Liver (tissue), 9 donors: Measurements from ENCODE around the gene MIEF2. TPM values are rescaled to one million over a fixed set of nuclear protein-coding genes. Genes with fewer than 3 reads are reported as not detected.
A peak's percentile ranks its signal among the peaks of the same experiment; 100 is the strongest.

Experiments
- DNase-seq: peaks from one replicate; pipeline ENCODE4 v3.0.0-alpha.2; 2017; ENCODE audit warnings: low spot score
- H3K27ac ChIP-seq, 2 donors: one replicate each; pipeline ENCODE4 v1.7.0; 2013; ENCODE audit warnings: inconsistent platforms in 2 of 2, low read length in 2 of 2, control low read depth in 1 of 2, low read depth in 1 of 2, mild to moderate bottlenecking in 1 of 2
- H3K27me3 ChIP-seq, 4 donors: one replicate each; pipeline versions ENCODE4 v1.6.1 to v1.7.0; 2013; ENCODE audit warnings: low read length in 3 of 4, inconsistent platforms in 1 of 4, mild to moderate bottlenecking in 1 of 4, moderate library complexity in 1 of 4; ENCODE audit not compliant: control insufficient read depth in 4 of 4, insufficient read depth in 4 of 4
- H3K36me3 ChIP-seq, 4 donors: one replicate each; pipeline versions ENCODE4 v1.6.1 to v1.7.0; 2013; ENCODE audit warnings: low read length in 3 of 4, mild to moderate bottlenecking in 3 of 4, low read depth in 1 of 4, moderate library complexity in 1 of 4; ENCODE audit not compliant: control insufficient read depth in 4 of 4, insufficient read depth in 3 of 4
- H3K4me1 ChIP-seq, 4 donors: one replicate each; pipeline versions ENCODE4 v1.6.1 to v1.7.0; 2013; ENCODE audit warnings: low read length in 3 of 4, mild to moderate bottlenecking in 3 of 4, moderate library complexity in 1 of 4; ENCODE audit not compliant: control insufficient read depth in 4 of 4, insufficient read depth in 4 of 4
- H3K4me3 ChIP-seq, 3 donors: one replicate each; pipeline versions ENCODE4 v1.6.1 to v1.7.0; 2013; ENCODE audit warnings: low read length in 3 of 3, control low read depth in 1 of 3, low read depth in 1 of 3, mild to moderate bottlenecking in 1 of 3
- H3K9ac ChIP-seq, 2 donors: one replicate each; pipeline ENCODE4 v1.7.0; 2013; ENCODE audit warnings: low read length in 2 of 2, mild to moderate bottlenecking in 2 of 2, moderate library complexity in 2 of 2, control low read depth in 1 of 2, low read depth in 1 of 2
- H3K9me3 ChIP-seq, 4 donors: one replicate each; pipeline versions ENCODE4 v1.6.1 to v1.7.0; 2013; ENCODE audit warnings: low read length in 3 of 4; ENCODE audit not compliant: control insufficient read depth in 4 of 4
- ATF3 ChIP-seq: IDR thresholded peaks from 2 replicates; pipeline ENCODE4 v1.6.1; 2016; ENCODE audit warnings: antibody characterized with exemption
- FOXA1 ChIP-seq: IDR thresholded peaks from 2 replicates; pipeline ENCODE4 v1.6.1; 2016; ENCODE audit warnings: antibody characterized with exemption
- FOXA2 ChIP-seq: IDR thresholded peaks from 2 replicates; pipeline ENCODE4 v1.6.1; 2016; ENCODE audit warnings: antibody characterized with exemption
- GABPA ChIP-seq, 2 donors: IDR thresholded peaks in 1 of 2; conservative IDR thresholded peaks in 1 of 2; 2 replicates each; pipeline ENCODE4 v1.6.1; 2016; ENCODE audit warnings: antibody characterized with exemption in 2 of 2, mild to moderate bottlenecking in 1 of 2, moderate library complexity in 1 of 2
- HNF4A ChIP-seq, 2 donors: conservative IDR thresholded peaks; 2 replicates each; pipeline ENCODE4 v1.6.1; 2016; ENCODE audit warnings: antibody characterized with exemption in 2 of 2, mild to moderate bottlenecking in 2 of 2
- NR2F2 ChIP-seq: IDR thresholded peaks from 2 replicates; pipeline ENCODE4 v1.6.1; 2016; ENCODE audit warnings: antibody characterized with exemption
- REST ChIP-seq: IDR thresholded peaks from 2 replicates; pipeline ENCODE4 v1.6.1; 2016; ENCODE audit warnings: antibody characterized with exemption, mild to moderate bottlenecking
- RXRA ChIP-seq, 2 donors: IDR thresholded peaks; 2 replicates each; pipeline ENCODE4 v1.6.1; 2017 to 2018; ENCODE audit warnings: antibody characterized with exemption in 2 of 2, mild to moderate bottlenecking in 1 of 2
- SP1 ChIP-seq: IDR thresholded peaks from 2 replicates; pipeline ENCODE4 v1.6.1; 2018; ENCODE audit warnings: antibody characterized with exemption, mild to moderate bottlenecking
- TAF1 ChIP-seq: conservative IDR thresholded peaks from 2 replicates; pipeline ENCODE4 v1.6.1; 2016; ENCODE audit warnings: antibody characterized with exemption, mild to moderate bottlenecking
- ZBTB33 ChIP-seq: IDR thresholded peaks from 2 replicates; pipeline ENCODE4 v1.6.1; 2016; ENCODE audit warnings: antibody characterized with exemption
- WGBS: extraction: QIAGEN DNeasy Blood & Tissue Kit; methylation state at CpG from one replicate; pipeline ENCODE4 v1.1.7; 2013; 5-methylcytosine and 5-hydroxymethylcytosine counted together
- polyA plus RNA-seq, 2 donors: library from polyadenylated mRNA; stranded (reverse) in 1 of 2; unstranded in 1 of 2; fragments of 200-250 nt in 1 of 2; fragments of >200 nt in 1 of 2; fragmentation: Nextera tagmentation in 1 of 2; extraction: Ambion mirVana in 1 of 2; gene quantifications; one replicate each; pipeline versions ENCODE4 v1.2.1 to v1.2.3, GENCODE V29; 2013 to 2015
- total RNA-seq, 2 donors: library from RNA; depleted of rRNA; stranded (reverse); fragments of >200 nt; gene quantifications; one replicate each; pipeline ENCODE4 v1.2.3, GENCODE V29; 2014
- donor health status: healthy.
- donor health status: healthy.
- donor health status: healthy.
- donor health status: healthy.
- donor health status: healthy.

MIEF2 gene
- total and polyA plus RNA-seq, 4 donors: 4.1 to 11.1 (median 6.6) TPM

GRCh38 chr17:18224387-18225120, 35.9 kb upstream of the MIEF2 start:
- H3K9me3 ChIP-seq: no peaks in the 10 kb centered on the region
- peak; percentile 54 for DNase-seq
- TF ChIP-seq FOXA2 (no peak), ZBTB33 (no peak), NR2F2 (peak; percentile 17), SP1 (no peak)
- peaks cover 0 to 15% (median 6%) of the 10 kb centered on the region in 4 donors for H3K4me1 ChIP-seq
- H3K9ac ChIP-seq: no peak overlapping the region
- 58% methylated on average over 23 of the region's 23 CpGs for WGBS
- no peaks in the 10 kb centered on the region for H3K27me3 ChIP-seq
- no peaks in the 10 kb centered on the region for H3K36me3 ChIP-seq
- H3K27ac ChIP-seq: no peak overlapping the region
- H3K4me3 ChIP-seq: no peak overlapping the region

- H3K36me3 ChIP-seq: no peaks in the 10 kb centered on the region
- H3K27ac ChIP-seq: no peak within 1 kb of the TSS
- no peak within 1 kb of the TSS for H3K9ac ChIP-seq
- no peak for TF ChIP-seq ATF3
- no peak for TF ChIP-seq FOXA1
- no peak for TF ChIP-seq RXRA (IDR thresholded peaks at IDR 0.05)
- TF ChIP-seq FOXA2: no peak
- no peak for TF ChIP-seq GABPA (IDR thresholded peaks at IDR 0.05 in 1 of 2, conservative IDR thresholded peaks at IDR 0.05 in 1 of 2)
- TF ChIP-seq REST: no peak
- TF ChIP-seq HNF4A (conservative IDR thresholded peaks at IDR 0.05): no peak
- TF ChIP-seq NR2F2: no peak
- no peak for TF ChIP-seq TAF1
- TF ChIP-seq SP1: no peak
- H3K9me3 ChIP-seq: no peaks in the 10 kb centered on the region
- peaks cover 0 to 15% (median 6%) of the 10 kb centered on the region in 4 donors for H3K4me1 ChIP-seq
- peak; percentile 95 for DNase-seq
- H3K4me3 ChIP-seq: peak within 1 kb of the TSS; percentile 18 to 85 (median 43)
- WGBS: 1% methylated on average over 60 of the region's 60 CpGs
- H3K27me3 ChIP-seq: no peaks in the 10 kb centered on the region
Observed at GRCh38 chr17:18225121-18225641, 35.3 kb upstream of the MIEF2 start, which contains the start of gene LLGL1. Gene LLGL1, plus strand, starts transcription at chr17:18225635. Its CDS starts 48 bp downstream, at chr17:18225683.
